ENCODE measurements around the gene GDAP1L1.

Gene GDAP1L1

DNA sequence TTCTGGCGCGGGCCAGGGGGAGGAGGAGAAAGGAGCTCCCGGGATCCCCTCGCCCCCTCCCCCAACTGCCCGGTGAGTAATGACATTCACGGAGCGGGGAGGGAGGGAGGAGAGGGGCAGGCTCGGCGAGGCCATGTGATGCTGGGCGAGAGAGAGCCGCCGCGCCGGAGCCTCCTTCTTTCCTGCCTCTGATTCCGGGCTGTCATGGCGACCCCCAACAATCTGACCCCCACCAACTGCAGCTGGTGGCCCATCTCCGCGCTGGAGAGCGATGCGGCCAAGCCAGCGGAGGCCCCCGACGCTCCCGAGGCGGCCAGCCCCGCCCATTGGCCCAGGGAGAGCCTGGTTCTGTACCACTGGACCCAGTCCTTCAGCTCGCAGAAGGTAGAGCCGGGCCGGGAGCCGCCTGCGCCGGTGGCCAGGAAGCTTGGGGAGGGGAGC lies at the start of gene GDAP1L1:
Gene GDAP1L1 (plus strand): TSS at position 178 of the 441 bp plus-strand sequence. CDS start 27 bp downstream, at position 205.
- no peak for DNase-seq (ENCODE audit: low read depth)
- TF ChIP-seq, protein P1, sequence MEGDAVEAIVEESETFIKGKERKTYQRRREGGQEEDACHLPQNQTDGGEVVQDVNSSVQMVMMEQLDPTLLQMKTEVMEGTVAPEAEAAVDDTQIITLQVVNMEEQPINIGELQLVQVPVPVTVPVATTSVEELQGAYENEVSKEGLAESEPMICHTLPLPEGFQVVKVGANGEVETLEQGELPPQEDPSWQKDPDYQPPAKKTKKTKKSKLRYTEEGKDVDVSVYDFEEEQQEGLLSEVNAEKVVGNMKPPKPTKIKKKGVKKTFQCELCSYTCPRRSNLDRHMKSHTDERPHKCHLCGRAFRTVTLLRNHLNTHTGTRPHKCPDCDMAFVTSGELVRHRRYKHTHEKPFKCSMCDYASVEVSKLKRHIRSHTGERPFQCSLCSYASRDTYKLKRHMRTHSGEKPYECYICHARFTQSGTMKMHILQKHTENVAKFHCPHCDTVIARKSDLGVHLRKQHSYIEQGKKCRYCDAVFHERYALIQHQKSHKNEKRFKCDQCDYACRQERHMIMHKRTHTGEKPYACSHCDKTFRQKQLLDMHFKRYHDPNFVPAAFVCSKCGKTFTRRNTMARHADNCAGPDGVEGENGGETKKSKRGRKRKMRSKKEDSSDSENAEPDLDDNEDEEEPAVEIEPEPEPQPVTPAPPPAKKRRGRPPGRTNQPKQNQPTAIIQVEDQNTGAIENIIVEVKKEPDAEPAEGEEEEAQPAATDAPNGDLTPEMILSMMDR (conservative IDR thresholded peaks at IDR 0.05; ENCODE audit: low read depth, low read length) = no peak
- H3K4me3 ChIP-seq (ENCODE audit: low read length) = no peak within 1 kb of the TSS

DNA sequence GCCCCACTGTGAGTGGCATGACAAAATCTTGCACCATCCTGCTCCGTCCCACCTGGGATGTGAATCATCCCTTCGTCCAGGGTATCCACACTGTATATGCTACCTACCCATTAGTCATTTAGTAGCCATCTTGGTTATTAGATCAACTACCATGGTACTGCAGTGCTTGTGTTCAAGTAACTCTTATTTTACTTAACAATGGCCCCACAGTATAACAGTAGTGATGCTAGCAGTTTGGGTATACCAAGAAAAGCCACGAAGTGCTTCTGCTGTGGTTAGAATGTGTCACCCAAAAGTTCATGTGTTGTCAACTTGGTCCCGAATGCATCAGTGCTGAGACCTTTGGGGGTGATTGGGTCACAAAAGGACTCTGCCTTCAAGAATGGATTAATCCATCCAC lies 48.2 kb upstream of the GDAP1L1 start:
- no peak for DNase-seq (ENCODE audit: low read depth)
- no peak overlapping the region for H3K4me3 ChIP-seq (ENCODE audit: low read length)
- TF ChIP-seq, protein P1 (conservative IDR thresholded peaks at IDR 0.05; ENCODE audit: low read depth, low read length) = no peak

DNA sequence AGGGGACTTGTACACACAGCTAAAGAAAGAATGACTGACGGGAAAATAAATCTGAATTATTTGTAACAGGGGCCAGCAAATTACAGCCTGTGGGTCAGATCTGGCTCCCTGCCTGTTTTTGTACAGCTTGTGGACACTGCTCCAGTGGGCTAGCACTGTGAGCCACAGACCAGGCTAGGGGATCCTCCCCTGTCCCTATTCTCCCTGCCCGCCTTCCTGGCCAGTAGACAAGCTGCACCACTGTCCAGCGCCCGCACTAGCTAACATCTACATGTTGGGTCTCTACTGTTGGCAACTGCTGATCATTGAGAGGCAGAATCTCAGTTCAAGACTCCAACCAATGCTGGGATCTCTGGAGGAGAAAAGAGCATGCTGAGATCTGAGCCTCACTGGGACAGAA lies 47.2 kb upstream of the GDAP1L1 start:
- TF ChIP-seq, protein P1 (conservative IDR thresholded peaks at IDR 0.05; ENCODE audit: low read depth, low read length) = no peak
- no peak for DNase-seq (ENCODE audit: low read depth)

DNA sequence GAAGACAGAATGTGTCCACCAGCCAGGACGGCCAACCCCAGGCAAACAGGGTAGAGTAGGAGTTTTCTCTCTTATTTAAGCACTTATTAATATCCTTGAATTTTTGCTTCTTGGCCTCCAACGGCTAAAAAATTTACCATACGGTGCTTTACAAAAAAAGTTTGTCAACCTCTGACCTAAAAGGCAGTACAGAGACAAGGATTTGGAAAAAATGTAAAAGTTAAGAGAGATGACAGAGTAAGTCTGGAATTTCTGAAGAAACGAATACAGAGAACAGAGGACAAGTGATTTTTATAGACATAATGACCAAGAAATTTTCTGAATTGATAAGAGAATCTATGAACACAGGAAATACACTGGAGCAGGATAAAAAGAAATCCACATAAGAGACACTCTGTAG lies 46.7 kb upstream of the GDAP1L1 start:
- no peak overlapping the region for H3K4me3 ChIP-seq (ENCODE audit: low read length)
- no peak for DNase-seq (ENCODE audit: low read depth)
- TF ChIP-seq, protein P1 (conservative IDR thresholded peaks at IDR 0.05; ENCODE audit: low read depth, low read length) = no peak

More for the DNA sequence above, 47.2 kb upstream of the GDAP1L1 start:
- H3K4me3 ChIP-seq (ENCODE audit: low read length) = no peak overlapping the region

DNA sequence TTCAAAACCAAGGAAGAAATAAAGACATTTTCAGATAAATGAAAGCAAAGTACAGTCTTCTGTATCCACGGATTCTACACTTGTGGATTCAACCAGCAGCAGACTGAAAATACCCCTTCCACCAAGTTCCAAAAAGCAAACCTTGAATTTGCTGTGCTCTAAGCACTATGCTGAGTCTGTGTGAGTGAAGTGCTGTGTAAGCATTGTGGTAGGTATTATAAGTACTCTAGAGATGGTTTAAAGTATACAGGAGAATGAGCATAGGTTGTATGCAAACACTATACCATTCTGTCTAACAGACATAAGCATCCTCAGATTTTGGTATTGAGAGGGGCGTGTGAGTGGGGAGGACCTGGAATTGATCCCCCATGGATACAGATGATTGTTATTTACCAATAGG lies 46.1 kb upstream of the GDAP1L1 start:
- no peak overlapping the region for H3K4me3 ChIP-seq (ENCODE audit: low read length)
- DNase-seq (ENCODE audit: low read depth) = no peak
- TF ChIP-seq, protein P1 (conservative IDR thresholded peaks at IDR 0.05; ENCODE audit: low read depth, low read length) = no peak

DNA sequence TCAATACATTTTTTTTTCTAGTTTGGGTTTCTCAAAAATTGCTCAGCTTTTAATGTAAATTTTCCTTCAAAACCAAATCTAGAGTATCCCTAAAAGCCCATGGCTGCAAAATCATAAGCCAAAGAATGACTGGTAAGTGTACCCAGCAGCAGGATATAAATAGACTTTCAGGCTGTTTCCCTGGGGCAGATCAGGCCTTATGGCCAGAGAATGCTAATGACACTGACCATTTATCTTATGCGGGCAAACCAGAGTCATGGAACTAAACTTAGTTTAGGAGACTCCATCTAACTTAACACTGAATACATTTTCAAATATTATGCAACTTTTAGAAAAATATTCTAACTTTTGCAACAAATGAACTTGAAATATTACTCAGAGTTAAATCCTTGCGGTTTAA lies 43.9 kb upstream of the GDAP1L1 start:
- TF ChIP-seq, protein P1 (conservative IDR thresholded peaks at IDR 0.05; ENCODE audit: low read depth, low read length) = no peak
- DNase-seq (ENCODE audit: low read depth) = no peak
- no peak overlapping the region for H3K4me3 ChIP-seq (ENCODE audit: low read length)

DNA sequence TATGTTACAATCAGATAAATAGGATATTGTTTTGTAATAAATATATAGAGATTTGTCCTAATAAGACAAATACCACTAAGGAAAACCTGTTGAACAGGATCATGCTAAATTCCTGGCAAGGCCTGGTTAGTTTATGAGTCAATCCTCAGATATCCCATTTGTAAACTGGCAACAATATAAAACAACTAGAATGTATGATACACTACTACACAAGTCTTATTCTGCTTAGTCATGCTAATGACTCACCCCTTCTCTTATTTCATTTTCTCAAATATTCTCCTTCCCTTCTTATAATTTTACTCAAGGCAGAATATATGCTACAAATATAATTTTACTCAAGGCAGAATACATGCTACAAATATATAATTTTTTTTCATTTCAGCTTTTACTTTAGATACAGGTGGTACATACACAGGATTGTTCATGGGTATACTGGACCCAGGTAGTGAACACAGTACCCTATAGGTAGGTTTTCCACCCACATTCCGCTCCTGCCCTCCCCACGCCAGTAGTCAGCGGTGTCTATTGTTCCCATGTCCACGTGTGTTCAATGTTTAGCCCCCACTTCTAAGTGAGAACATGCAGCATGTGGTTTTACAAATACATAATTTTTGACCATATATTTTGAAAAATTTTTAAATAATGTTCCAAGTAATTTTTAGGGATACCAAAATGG lies 42.8 kb upstream of the GDAP1L1 start:
- no peak overlapping the region for H3K4me3 ChIP-seq (ENCODE audit: low read length)
- TF ChIP-seq, protein P1 (conservative IDR thresholded peaks at IDR 0.05; ENCODE audit: low read depth, low read length) = no peak
- DNase-seq (ENCODE audit: low read depth) = peak; percentile 85
